HG03558 (cell line): ENCODE results near the gene MEGF11.

Experiments used
- ATAC-seq: cut with Tn5 transposase; IDR thresholded peaks from one replicate; pipeline ENCODE4 v1.9.1; 2021; ENCODE audit warnings: moderate number of reproducible peaks; ENCODE audit not compliant: unreplicated experiment; ENCODE audit errors: extremely low read depth

MEGF11 gene

DNA sequence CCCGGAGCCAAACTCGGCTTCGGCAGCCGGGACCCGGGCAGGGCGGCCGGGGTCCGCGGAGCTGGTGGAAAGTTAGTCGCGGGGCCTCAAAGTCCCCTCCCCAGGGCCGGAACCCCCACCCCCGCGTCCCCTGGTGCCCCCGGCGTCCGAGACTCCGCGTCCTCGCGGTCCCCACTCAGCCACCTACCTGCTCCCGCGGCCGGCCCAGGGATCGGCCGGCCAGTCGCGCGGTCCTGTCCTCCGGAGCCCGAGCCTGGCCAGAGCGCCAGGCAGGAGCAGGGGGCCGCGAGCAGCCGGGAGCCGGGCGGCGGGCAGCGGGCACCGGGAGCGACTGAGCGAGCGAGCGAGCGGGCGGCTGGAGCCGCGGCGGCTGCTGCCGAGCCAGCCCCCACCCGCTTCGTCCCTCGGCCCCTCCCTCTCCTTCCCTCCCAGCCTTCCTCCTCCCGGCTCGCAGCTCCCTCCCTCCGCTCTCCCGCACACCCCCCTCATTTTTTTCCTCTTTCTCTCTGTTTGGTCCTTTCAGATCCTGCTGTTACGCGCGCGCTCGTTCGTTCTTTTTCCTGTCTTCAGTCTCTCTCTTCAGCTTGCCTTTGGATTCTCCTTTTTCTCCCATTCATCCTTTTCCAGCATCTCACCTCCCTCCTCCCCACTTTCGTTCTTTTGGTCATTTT, at the start of gene MEGF11:
MEGF11 (minus strand) TSS at position 333 of the 671 bp plus-strand sequence. CDS start 125,347 bp downstream, outside the sequence.
- ATAC-seq, result no peak

DNA sequence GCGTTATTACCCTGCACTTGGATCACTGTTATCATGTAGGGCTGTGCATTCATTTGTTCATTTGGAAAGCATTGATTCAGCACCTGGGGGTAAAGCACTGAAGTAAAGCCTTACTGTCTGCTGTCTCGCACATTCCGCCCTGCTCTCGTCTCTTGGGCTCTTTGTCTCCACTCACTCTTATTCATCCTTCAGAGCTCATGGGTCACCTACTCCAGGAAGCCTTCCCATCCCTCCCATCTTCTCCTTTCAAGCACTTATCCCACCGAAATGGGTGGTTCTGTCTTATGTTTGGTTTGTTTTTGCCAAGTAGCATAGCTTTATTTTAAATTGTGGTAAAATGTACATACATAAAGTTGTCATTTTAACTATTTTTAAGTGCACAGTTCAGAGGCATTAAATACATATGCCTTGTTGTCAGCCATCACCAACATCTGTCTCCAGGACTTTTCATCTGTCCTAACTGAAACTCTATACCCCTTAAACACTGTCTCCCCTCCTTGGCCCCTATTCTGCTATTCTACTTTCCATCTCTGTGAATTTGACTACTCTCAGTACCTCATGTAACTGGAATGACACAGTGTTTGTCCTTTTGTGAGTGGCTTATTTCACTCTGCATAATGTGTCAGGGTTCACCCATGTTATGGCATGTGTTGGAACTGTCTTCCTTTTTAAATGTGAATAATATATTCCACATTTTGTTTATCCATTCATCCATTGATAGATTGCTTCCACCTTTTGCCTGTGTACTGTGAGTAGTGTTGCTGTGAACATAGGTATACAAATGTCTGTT, 49.1 kb upstream of the MEGF11 start:
- ATAC-seq, result no peak

DNA sequence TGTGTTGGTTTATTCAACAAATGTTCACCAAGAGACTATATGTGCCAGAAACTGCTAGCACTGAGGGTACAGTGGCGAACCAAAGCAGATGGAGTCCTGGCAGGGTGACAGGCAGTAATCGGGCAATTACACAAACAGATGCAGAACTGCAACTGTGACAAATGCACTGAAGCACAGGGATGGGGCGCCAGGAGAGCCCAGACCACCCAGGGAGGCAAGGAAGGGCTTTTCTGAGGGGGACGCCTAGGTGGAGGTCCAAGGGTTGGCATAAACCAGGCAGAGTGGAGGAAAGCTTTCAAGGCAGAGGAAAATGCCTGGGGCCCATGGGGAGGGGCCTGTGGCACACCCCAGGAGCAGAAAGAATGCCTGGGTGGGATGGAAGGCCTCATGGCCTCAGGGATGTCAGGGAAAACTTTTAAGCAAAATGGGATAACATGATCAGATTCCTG, 45.3 kb upstream of the MEGF11 start:
- no peak for ATAC-seq

DNA sequence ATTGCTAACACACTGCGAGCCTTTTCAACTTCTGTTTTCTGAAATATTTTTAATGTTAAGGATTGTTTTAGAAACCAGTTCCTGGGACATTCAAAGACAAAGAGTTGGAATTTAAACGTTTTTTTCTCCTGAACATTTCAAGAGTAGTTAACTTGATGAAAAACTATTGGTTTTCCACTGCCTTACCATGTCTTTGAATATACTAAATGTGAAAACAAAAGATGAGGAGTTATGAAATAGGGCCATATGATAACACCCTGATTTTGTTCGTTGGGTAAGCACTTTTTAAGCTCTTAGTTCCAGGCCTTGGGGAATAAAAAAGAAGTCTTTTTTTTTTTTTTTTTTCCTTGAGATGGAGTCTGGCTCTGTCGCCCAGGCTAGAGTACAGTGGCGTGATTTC, 42.6 kb upstream of the MEGF11 start:
- ATAC-seq, result no peak

DNA sequence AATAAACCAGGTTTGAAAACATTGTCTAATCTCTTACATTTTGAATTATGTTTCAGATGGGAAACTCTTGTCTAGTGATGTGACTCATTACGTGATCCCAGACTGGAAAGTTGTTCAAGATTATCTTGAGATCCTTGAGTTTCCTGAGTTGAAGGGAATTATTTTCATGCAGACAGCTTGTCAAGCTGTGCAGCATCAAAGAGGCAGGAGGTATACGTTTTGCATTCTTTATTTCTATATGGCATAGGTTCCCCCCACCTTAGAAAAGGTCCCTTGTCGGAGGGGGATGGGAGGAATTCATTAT, 41.3 kb upstream of the MEGF11 start:
- ATAC-seq, result no peak

DNA sequence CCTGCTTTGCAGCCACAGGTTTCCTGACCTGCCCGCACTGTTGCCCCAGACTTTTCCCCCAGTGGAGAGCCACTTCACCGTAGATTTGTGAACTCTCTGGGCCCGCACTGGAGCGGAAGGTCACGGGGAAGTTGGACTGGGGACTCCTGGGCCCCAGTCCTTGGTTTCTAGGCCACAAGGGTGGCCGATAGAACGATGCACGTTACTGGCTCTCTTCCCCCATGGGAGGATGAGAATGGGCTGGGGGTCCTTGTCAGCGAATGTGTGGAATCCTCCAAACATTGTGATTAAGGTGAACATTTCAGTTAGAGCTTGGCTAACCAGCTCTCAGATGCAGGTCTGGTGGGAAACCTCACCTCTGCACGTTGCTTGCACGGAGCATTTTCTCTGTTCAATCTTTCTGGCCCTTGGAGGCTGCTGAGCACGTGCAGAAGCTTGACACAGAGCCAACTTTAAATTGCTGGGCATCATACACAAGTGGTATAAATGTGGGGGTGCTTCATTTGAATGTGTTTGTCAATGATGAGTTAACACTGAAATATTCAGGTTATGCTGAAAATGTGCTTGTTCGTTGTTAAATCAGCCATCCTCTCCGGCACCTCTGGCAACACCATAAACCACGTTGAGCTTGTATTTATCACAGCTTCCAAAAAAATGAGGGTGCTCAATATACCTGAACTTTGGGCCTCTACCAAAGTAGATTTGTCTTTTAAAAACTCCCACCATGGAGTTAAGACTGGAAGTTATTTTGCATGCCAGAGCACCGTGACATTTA, 40.8 kb upstream of the MEGF11 start:
- ATAC-seq, result no peak

DNA sequence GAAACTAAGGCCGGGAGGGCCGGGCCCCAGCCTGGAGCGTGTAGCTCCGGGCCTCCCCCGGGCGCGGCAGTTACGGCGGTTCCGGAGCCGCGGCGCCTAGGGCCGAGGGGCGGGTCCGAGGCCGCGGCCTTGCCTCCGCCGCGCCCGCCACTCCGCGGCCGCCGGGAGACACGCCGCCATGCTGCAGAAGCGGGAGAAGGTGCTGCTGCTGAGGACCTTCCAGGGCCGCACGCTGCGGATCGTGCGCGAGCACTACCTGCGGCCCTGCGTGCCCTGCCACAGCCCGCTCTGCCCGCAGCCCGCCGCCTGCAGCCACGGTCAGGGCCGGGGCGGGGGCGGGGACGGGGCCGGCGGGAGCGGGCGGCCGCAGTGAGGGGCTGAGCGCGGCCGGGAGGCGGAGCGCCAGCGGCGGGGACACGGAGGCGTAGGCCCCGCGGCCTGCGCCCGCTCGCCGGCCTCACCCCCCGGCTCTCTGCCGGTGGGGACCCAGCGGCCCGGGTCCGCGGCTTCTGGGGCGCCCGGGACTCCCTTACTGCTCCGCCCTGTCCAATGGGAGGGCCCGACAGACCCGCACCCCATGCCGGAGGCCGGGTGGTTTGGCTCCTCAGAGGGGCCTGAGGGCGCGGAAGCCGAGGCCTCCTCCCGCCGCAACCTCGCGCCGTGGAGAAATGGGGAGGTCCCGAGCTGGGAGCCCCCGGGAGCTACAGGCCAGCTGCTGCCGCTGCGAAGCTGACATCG, 40.0 kb upstream of the MEGF11 start, which contains the start of gene DIS3L:
DIS3L (plus strand) TSS at position 150 of the 738 bp plus-strand sequence; CDS start at position 179, 29 bp downstream.
- peak; percentile 42 for ATAC-seq

DNA sequence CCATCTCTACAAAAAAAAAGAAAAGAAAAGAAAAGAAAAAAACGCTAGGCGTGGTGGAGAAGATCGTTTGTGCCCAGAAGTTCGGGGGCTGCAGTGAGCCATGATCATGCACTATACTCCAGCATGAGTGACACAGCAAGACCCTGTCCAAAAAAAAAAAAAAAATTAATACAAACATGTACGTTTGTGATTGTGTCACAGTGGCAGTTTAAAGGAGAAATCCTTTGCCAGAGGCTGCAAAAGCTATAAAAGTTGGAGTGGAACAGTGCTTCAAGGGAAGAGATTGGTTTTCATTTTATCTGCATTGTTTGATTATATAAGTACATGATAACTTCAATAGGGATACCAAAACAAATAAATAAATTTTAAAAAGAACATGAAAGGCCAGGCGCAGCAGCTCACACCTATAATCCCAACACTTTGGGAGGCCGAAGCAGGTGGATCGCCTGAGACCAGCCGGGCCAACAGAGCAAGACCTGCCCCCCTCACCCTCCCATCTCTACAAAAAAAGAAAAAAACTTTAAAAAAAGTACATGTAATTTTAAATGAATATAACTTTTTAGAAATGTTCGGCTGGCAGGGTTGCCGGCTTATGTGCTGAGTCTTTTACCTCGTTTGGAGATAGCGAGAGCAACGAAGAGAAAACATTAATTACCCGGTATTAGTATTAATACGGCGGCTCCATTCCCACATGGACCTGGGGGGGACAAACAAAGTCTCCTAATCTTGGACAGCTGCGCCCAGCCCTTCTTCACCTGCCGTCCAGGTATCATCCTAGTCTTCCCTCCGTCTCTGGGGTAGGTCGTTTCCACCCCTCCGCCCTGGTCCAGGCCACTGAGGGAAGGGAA, 39.2 kb upstream of the MEGF11 start:
- no peak for ATAC-seq

DNA sequence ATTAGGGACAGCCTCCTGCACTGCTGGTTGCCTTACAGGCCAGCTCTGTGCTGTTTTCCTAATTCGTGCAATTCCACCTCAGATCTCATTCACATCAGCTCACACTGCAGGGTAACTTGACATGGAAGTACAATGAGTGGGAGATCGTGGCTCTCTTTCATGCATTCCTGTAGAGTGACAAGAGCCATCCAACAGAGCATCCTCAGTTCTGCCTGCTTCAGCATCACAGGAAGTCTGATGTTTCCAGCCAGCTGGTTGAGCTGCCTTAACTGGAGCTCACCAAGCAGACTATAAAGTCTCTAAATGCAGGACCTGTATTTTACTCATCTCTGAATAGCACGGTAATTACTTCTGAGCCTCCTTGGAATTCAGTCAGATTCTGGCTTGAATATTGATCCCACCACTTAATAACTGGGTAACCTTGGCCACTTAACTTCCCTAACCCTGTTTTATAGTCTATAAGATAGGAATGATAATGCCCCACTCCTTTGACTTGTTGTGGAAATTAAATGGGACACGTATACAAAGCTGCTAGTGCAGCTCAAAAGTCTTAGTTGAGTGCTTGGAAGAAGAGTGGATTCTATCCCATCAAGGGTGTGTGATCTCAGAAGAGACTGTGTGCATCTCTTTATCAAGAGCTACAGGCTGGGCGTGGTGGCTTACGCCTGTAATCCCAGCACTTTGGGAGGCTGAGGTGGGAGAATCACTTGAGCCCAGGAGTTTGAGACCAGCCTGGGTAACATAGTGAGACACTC, 38.4 kb upstream of the MEGF11 start:
- ATAC-seq, result no peak

DNA sequence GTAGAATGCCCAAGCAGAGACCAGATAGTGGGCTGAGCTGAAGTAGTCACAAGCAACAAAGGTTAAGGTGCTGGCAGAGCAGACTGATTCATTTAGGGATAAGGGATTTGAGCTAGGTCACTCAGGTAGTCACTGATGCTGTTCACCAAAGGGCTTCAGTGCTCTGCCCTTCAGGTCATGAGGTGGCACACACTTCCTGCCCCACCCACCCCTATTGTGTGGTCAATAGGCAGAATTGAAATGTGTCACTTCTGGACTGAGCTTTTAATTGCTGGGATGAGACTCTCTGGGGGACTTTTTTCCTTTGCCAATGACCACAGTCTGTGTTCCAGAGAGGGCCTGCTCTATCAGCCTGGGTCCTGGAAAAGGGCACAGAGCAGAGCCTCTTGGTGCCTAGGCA, 37.0 kb upstream of the MEGF11 start:
- ATAC-seq, result no peak

DNA sequence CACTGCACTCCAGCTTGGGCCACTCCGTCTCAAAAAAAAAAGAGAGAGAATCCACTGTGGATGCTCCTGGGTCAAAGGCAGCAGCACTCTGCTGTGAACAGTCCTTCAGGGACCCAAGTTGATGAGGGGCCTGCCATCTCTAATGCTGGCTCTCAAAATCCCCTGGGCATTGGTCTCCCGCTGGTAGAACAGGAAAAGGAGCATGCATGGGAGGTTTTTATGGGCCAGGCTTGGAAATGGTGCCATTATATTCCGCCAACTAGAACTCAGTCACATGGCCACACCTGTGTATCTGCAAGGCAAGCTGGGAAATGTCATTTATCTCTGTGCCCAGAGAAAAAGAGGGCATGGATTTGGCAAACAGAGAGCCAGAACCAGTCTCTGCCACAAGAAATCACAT, 36.5 kb upstream of the MEGF11 start:
- ATAC-seq, result no peak

DNA sequence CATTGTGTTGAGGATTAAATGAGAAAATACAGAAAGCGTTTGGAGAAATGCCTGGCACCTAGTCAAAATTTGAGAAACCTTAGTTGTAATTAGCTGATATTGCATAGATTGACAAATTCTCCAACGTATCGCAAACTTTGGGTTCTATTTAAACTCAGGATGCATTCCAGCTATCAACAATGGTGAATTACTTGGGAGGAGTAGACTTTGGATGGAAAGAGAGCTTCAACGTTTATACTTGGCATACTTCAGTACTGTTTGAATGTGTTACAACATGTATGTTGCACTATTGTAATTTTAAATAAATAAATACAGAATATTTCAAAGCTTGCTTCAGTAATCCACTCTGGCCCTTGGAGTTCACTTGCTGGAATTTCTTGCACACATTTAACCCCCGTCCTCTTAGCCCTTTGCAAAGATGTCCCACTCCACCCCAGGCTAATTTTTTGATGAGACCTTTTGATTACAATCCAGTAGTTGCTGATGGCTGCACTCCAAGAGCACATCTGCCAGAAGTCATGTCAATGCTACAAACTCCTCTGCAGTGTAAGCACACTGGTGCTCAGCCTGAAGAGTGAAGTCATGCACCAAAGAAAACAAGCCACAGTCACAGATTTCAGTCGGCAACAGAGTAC, 35.1 kb upstream of the MEGF11 start:
- ATAC-seq, result no peak

DNA sequence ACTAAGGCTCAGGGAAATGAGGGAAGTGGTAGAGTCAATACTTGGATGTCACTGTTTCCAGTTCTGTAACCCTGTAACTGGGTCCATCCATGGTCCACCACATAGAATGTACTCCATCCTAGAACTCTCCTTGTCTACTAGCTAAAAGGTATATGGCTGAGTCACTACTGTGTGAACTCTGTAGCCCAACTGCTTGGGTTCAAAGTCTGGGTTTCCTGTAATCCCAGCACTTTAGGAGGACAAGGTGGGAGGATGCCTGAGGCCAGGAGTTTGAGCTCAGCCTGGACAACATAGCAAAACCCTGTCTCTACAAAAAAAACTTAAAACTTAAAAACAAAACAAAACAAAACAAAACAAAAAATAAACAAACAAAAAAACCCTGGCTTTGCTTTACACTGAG, 34.5 kb upstream of the MEGF11 start:
- ATAC-seq, result no peak

DNA sequence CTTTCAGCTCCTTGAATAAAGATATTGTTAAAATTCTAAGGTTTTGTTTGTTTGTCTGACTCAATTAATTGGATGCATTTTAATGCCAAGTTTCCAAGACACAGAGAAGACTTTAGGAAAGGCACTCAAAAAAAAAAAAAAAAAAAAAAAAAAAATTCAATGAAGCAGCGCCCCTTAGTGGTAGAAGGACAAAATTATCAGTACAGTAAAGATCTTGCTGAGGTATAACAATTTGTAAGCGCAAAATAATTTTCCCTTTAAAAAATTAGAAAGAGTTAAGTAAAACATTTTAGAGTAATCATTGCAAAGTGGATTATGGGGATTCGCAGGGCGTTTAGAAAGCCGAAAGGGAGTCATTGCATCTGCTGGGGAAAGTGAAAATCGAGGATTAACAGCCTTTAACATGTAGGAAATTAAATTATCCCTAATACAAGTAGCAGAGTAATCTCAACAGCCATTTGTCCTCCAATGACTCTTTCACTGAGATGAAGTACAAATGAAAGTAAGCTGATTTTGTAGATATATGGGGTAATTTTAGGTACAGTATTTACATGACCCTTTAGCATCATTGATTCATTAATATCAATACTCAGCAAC, 34.0 kb upstream of the MEGF11 start:
- ATAC-seq, result no peak

DNA sequence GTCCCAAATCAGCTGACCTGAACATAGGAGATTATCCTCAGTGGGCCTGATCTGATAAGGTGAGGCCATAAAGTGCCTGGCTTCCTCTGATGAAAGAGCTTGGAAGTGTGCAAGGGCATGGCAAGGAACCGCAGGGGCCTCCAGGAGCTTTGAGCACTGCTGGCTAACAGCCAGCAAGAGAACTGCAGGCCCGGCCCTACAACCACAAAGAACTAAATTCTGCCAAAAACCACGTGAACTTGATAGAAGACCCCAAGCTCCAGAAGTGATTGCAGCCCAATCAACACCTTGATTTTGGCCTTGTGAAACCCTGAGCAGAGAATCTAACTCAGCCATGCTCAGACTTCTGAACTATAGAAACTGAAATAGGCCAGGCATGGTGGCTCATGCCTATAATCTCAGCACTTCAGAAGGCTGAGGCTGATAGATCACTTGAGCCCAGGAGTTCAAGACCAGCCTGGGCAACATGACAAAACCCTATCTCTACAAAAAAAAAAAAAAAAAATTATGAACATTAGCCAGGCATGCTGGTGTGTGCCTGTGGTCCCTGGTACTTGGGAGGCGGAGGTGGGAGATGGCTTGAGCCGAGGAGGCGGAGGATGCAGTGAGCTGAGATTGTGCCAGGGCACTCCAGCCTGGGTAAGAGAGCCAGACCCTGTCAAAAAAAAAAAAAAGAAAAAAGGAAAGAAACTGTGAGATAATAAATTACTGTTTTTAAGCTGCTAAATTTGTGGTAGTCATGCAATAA, 32.2 kb upstream of the MEGF11 start:
- no peak for ATAC-seq

DNA sequence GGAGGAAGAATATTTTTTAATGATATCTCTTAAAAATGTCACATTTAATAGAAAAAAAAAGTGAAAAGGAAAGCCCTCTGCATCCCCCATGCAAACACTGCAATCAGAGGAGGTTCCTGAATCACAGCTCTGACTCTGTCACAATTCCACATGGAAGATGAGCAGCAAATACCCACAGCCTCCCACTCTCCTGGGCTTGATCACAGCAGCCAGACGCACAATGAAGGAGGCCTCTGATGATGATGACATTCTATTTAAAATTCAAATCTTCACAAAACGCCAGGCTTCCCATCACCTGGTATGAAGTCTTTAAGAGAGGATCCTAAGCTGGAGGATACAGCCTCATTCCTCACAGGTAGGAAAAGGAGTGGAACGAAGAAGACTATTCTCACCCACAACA, 30.7 kb upstream of the MEGF11 start:
- ATAC-seq, result no peak

DNA sequence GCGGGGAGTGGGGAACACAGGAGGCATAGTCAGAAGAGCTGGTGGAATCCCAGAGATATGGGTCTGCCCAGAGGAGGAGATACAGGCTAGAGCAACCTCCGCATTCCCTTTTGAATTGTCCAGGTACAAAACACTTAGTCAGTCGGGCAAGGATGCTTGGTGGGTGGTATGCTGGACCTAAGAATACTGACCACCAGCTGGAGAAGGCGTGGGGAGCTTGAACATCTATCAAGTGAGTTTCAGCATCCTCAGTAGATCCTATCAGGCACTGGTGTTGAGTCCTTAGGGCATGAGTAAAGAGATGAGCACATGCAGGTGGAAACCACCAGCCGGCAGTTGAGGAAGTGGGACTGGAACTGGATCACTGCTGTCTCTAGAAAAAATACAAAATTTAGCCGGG, 25.1 kb upstream of the MEGF11 start:
- ATAC-seq, result no peak
